Omental fat pad (tissue), 4 donors: ENCODE data around the gene AP2A2. TPM values are rescaled to one million over a fixed set of nuclear protein-coding genes. Genes with fewer than 3 reads are reported as not detected.

Experiments
- ATAC-seq: fragments of 150-250 bp; one replicate; pipeline ENCODE4 v1.9.1; 2016; ENCODE audit warnings: mild to moderate bottlenecking, moderate library complexity; ENCODE audit not compliant: low FRiP score
- DNase-seq: peaks from one replicate; pipeline ENCODE4 v3.0.0-alpha.2; 2019; ENCODE audit warnings: low spot score
- total RNA-seq, 4 donors: library from RNA; depleted of rRNA; stranded (reverse); fragments of >200 nt; gene quantifications; one replicate each; pipeline ENCODE4 v1.1.0, GENCODE V29; 2016
- TF ChIP-seq, protein P1 (sequence below), 3 donors: fragments of 450-650 bp; IDR thresholded peaks; one replicate each; pipeline ENCODE4 v1.5.1; 2016 to 2017; ENCODE audit warnings: antibody characterized with exemption in 3 of 3, mild to moderate bottlenecking in 3 of 3, moderate library complexity in 2 of 3

The AP2A2 gene
- total RNA-seq = 100 to 1,000 TPM in 2 of 4 donors, 10 to 100 TPM in 2; 68.4 to 126 (median 99.2) TPM

DNA sequence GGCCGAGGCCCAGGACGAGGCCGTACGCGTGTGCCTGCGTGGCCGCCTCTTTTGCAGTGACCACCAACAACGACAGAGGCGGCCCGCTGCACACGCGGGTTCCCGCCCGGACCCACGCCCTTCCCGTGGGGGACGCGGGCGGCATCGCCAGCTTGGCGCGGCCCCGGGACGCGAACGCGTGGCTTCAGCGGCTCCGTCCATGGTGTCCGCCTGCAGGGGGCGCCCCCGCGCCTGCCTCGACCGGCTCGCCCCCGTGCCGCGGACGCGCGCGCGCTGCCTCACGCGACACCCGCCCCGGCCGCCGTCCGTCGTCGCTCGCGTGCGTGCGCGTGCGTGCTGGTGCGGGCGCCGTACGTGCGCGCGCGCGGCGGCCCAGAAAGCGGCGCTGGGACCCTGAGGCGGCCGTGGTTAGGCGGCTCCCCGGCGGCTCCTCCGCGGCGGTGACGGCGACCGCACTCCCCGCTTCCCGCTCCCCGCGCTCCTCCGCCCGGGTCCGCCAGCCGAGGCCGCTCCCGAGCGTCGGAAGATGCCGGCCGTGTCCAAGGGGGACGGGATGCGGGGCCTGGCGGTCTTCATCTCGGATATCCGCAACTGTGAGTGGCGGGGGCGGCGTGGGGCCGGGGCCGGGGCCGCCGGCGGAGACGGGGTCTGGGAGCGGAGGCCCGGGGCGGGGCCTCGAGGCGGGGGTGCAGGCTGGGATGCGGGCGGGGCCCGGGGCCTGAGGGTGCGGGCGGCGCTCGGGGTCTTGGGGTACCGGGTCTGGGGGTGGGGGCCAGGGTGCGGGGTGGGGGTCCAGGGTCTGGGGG, at the start of gene AP2A2:
Gene AP2A2, plus strand, starts transcription at position 375 of the 806 bp plus-strand sequence. Its CDS starts 152 bp downstream, at position 527.
- ATAC-seq = peak; percentile 83
- DNase-seq = peak; percentile 68

DNA sequence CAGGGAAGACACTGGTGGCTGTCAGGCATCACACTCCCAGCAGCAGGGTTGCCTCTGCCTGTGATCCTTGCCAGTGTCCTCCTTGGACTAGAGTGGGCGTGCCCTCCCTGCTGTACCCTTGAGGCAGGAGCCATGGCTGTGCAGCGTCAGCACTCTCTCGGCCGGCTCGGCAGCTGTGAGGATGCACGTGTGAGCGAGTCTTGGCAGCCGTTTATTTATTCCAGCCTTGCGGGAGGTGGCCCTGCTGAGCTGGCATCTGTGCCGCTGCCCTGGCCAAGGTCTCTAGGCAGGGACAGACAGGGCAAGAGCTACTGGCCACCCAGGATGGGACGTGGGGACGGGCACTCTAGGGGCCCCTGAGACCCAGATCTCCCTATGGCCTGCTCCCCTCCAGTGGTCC, 49.1 kb upstream of the AP2A2 start:
- DNase-seq (no peak), ATAC-seq (no peak)
- TF ChIP-seq, protein P1, sequence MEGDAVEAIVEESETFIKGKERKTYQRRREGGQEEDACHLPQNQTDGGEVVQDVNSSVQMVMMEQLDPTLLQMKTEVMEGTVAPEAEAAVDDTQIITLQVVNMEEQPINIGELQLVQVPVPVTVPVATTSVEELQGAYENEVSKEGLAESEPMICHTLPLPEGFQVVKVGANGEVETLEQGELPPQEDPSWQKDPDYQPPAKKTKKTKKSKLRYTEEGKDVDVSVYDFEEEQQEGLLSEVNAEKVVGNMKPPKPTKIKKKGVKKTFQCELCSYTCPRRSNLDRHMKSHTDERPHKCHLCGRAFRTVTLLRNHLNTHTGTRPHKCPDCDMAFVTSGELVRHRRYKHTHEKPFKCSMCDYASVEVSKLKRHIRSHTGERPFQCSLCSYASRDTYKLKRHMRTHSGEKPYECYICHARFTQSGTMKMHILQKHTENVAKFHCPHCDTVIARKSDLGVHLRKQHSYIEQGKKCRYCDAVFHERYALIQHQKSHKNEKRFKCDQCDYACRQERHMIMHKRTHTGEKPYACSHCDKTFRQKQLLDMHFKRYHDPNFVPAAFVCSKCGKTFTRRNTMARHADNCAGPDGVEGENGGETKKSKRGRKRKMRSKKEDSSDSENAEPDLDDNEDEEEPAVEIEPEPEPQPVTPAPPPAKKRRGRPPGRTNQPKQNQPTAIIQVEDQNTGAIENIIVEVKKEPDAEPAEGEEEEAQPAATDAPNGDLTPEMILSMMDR (IDR thresholded peaks at IDR 0.05) = no peak

More for the DNA sequence above, at the start of gene AP2A2:
- TF ChIP-seq, protein P1 (IDR thresholded peaks at IDR 0.05) = peak in 2 of 3 donors; percentile 43 to 77

DNA sequence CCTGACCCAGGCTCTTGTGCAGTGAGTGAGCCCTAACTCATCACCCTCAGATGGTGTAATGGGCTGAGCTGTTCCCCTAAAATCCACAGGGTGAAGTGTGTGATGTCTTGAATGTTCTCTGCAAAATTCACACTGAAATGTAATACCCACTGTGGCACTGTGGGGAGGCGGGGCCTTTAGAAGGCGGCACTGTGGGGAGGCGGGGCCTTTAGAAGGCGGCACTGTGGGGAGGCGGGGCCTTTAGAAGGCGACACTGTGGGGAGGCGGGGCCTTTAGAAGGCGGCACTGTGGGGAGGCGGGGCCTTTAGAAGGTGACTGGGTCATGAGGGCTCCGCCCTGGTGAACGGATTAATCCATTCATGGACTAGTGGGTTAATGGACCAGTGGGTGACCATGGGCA, 48.1 kb upstream of the AP2A2 start:
- DNase-seq (no peak), ATAC-seq (no peak)
- TF ChIP-seq, protein P1 (IDR thresholded peaks at IDR 0.05) = no peak

DNA sequence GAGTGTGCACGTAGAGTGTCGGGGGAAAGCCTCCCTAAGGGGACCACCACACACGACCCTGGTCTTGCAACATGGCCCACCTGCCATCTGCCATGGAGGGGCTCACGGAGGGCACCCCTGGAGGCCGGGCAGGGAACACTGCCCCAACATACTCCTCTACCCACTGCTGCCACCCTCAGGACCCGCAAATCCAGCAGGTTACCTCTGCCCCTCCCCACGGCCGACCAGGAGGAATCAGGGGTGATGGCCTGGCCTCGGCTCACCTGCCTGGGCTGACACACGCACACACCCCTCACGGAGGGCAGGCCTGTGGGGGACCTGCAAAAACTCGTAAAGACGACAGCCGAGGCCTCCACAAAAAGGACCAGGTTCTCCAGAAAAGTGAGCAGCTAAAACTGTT, 45.2 kb upstream of the AP2A2 start:
- ATAC-seq = no peak
- no peak for DNase-seq
- TF ChIP-seq, protein P1 (IDR thresholded peaks at IDR 0.05) = no peak

DNA sequence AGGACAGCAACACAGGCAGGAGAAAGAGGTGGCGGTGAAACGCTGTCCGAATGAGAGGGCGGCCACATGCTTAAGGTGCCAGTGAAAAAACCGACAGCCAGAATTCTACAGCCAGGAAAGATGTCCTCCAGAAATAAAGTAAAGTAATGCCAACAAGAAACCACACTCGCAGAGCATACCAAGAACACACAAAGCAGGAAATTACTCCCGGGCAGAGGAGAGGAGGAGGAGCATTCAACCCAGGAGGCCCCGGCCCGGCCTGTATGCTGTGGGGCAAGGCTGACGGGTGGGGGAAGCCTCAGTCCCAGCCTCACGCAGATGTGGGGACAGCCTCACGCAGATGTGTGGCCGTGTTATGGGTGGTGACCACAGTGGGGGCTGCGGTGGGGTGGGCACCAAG, 43.1 kb upstream of the AP2A2 start:
- no peak for ATAC-seq
- TF ChIP-seq, protein P1 (IDR thresholded peaks at IDR 0.05) = no peak
- no peak for DNase-seq

DNA sequence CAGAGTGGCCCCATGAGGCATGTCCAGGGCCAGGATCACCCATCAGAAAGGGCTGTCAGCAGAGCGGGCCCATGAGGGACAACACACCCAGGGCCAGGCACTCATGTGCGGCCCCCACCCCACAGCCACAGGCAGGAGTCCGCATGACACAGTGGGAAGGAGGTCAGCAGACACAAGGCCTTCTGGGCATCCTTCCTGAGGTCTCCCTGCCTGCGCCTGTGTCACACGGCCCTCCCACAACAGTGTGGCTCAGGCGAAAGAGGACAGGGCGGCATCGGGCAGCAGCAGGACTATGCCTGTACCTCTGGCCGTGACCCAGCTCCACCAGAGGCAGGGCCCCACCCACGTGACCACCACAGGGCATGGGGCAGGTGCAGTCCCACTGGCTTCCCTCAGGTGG, 42.1 kb upstream of the AP2A2 start:
- TF ChIP-seq, protein P1 (IDR thresholded peaks at IDR 0.05) = no peak
- DNase-seq (no peak), ATAC-seq (no peak)

DNA sequence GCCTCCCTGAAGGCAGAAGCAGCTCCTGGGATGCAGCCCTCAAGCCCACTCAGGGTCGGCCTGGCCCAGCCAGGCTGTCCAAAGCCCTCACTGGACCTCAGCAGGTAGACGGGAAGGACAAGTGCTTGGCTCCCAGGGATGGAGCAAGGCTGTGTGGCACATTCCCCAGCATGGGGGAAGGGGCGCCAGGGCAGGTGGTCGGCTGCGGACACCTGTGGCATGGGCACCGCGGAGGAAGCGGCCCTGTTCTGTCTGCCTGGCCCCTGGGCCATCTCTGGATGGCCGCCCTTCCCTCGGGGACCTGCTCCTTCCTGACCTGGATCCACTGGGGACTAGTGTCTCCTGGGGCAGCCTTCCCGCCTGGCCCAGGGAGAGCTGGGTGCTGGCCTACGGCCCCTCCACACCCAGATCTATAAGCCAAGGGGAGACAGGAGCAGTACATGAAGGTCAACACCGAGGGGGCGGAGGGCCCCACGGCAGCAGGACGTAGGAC, 41.0 kb upstream of the AP2A2 start:
- ATAC-seq (no peak), DNase-seq (no peak)
- TF ChIP-seq, protein P1 (IDR thresholded peaks at IDR 0.05) = no peak
